LNCAP (cell line): ENCODE results near the gene ZNF860.

Source experiments
- TF ChIP-seq, protein P1 (sequence below): fragments of 450-650 bp; IDR thresholded peaks from 2 replicates; pipeline ENCODE4 v1.5.1; 2017; ENCODE audit warnings: mild to moderate bottlenecking

Gene ZNF860

GRCh38 chr3:31962801-31963205 lies 18.7 kb upstream of the ZNF860 start:
- TF ChIP-seq, protein P1, sequence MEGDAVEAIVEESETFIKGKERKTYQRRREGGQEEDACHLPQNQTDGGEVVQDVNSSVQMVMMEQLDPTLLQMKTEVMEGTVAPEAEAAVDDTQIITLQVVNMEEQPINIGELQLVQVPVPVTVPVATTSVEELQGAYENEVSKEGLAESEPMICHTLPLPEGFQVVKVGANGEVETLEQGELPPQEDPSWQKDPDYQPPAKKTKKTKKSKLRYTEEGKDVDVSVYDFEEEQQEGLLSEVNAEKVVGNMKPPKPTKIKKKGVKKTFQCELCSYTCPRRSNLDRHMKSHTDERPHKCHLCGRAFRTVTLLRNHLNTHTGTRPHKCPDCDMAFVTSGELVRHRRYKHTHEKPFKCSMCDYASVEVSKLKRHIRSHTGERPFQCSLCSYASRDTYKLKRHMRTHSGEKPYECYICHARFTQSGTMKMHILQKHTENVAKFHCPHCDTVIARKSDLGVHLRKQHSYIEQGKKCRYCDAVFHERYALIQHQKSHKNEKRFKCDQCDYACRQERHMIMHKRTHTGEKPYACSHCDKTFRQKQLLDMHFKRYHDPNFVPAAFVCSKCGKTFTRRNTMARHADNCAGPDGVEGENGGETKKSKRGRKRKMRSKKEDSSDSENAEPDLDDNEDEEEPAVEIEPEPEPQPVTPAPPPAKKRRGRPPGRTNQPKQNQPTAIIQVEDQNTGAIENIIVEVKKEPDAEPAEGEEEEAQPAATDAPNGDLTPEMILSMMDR = no peak

DNA sequence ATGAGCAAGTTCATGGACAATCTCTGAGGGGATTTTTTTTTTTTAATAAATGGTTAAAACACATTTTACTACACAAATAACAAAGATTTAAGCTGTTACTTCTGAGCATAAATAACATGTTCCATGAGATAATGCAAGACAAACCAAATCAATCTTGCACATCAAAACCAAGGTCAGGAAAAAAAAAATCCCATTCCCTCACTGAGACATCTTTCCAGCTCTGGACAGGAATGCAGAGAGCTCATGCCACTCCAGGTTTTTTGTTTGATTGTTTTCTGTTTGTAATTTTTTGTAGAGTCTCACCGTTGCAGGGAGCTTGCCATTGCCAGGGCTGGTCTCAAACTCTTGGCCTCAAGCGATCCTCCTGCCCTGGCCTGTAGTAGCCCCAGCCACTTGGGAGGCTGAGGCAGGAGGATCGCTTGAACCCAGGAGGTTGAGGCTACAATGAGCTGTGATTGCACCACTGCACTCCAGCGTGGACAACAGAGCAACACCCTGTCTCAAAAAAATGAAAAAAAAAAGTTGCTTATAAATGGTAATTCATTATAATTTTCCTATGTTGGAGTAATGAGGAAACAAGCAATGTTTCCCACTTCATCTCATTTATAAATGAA lies 14.5 kb upstream of the ZNF860 start:
- TF ChIP-seq, protein P1 = no peak

GRCh38 chr3:31967592-31967991 lies 14.0 kb upstream of the ZNF860 start:
- TF ChIP-seq, protein P1 = no peak

DNA sequence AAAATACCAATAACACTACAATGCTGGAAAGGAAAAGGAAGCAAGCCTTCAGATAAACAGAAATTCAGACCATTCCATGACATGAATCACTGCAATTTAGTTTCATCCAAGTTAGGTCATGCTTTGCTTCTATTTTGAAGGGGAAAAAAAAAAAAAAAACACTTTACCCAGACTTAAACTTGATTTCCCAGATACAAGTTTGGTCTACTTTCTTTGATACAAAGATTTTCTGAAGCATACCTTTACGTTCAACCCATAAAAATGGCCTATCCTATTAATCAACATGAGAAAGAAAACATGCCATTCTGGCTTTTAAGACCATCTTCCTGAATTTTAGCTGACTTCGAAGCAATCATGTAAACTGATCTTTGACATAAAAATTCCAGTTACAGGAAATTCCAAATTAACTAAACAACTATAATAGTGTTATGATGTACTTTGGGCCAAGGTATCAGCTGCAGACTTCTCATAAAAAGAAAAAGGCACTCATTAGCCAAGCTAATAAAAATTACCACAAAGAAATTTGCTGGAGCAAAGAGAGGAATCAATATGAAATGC lies 13.1 kb upstream of the ZNF860 start:
- TF ChIP-seq, protein P1 = no peak

DNA sequence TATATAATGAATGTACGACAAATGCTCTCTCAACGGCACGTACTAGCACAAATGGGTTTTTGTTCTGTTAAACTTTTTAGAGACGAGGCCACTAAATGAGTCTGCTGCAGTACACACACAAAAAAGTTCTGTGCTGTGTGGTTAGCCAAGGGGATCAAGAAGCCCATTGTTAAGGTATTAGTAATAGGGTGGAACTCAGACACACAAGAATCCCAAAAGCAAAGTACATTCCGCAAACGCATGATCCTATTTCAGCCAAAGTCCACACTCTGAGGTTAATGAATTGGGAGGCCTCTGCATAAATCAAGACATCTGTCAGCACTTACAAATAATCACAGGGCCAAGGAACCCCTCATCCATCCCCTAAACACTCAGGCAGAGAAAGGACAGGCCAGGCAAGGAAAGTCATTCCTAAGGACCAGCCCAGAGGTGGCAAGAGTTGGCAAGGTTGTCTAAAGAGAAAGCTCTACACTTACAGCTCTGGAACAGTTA lies 12.6 kb upstream of the ZNF860 start:
- TF ChIP-seq, protein P1 = no peak

DNA sequence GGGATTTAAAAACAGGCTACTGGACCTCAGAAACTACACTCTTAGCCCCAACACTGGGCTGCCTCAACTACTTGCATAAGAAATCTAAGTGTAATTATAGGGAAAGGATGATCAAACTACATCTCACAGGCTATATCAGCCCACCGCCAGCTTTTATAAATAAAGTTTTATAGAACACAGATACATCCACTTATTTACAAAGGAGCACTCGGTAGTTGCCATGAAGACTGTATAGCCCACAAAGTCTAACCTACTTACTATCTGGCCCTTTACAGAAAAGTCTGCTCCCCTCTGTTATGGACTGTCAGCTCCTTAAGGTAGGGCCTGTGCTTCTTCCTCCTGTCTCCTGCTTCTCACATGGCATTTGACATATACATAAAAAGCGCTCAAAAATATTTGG lies 9.9 kb upstream of the ZNF860 start:
- TF ChIP-seq, protein P1 = no peak

- TF ChIP-seq, protein P1 = no peak
These were observed 8.5 kb upstream of the ZNF860 start for GRCh38 chr3:31973081-31973480.

GRCh38 chr3:31973837-31974236 lies 7.7 kb upstream of the ZNF860 start:
- TF ChIP-seq, protein P1 = no peak
